HAP-1 (cell line): Measurements from ENCODE around the gene NPHP3.
A peak's percentile ranks its signal among the peaks of the same experiment; 100 is the strongest.
"Not testable (repeated sequence)": the region's sequence is repeated elsewhere in the genome, so short reads cannot be mapped to it uniquely, and the experiment has no call there.

Source experiments
- DNase-seq, 2 experiments: peaks; one replicate each; pipeline ENCODE4 v3.0.0-alpha.2; 2016 to 2020; ENCODE audit warnings: low spot score in 2 of 2
- H3K27me3 ChIP-seq: fragments of 250-450 bp; sonication (Bioruptor Pico); 2 replicates; pipeline ENCODE4 v1.5.1; 2020; ENCODE audit warnings: low read depth, mild to moderate bottlenecking, moderate library complexity
- H3K36me3 ChIP-seq: fragments of 250-450 bp; sonication (Bioruptor Pico); replicated peaks from 2 replicates; pipeline ENCODE4 v1.5.1; 2020; ENCODE audit warnings: mild to moderate bottlenecking
- H3K4me1 ChIP-seq: fragments of 250-450 bp; sonication (Bioruptor Pico); 2 replicates; pipeline ENCODE4 v1.5.1; 2020; ENCODE audit warnings: mild to moderate bottlenecking
- H3K4me3 ChIP-seq: fragments of 250-450 bp; sonication (Bioruptor Pico); 2 replicates; pipeline ENCODE4 v1.5.1; 2020; ENCODE audit warnings: mild to moderate bottlenecking, moderate library complexity
- H3K9me3 ChIP-seq: fragments of 250-450 bp; sonication (Bioruptor Pico); 2 replicates; pipeline ENCODE4 v1.5.1; 2020; ENCODE audit warnings: mild to moderate bottlenecking, moderate library complexity
- in situ Hi-C: fragments of 300-500 bp; cut with MboI; formaldehyde crosslinking; loops from 3 replicates; pipeline ENCODE4 v1.14.3; 2020; ENCODE audit warnings: low sequenced_read_pairs, inconsistent platforms, mixed read lengths

The NPHP3 gene

GRCh38 chr3:132722165-132723023 is at the start of gene NPHP3:
Gene NPHP3, minus strand, starts transcription at chr3:132722409. Its CDS starts 54 bp downstream, at chr3:132722355.
- Histone ChIP-seq H3K36me3 (peaks cover 11% of the 10 kb centered on the region), H3K27me3 (no peaks in the 10 kb centered on the region), H3K4me1 (peaks cover 15% of the 10 kb centered on the region), H3K4me3 (peak within 1 kb of the TSS; percentile 72), H3K9me3 (no peaks in the 10 kb centered on the region)
- in situ Hi-C loops, result loop anchor here (25.0 kb wide), 1 partner anchor 865 kb away; no protein-coding TSS in a partner anchor
- peak; percentile 90 to 99 for DNase-seq

GRCh38 chr3:132758740-132759139 is 36.5 kb upstream of the NPHP3 start:
- DNase-seq, result no peak
- no peak overlapping the region for H3K4me3 ChIP-seq
- H3K4me1 ChIP-seq, result no peaks in the 10 kb centered on the region
- H3K27me3 ChIP-seq, result no peaks in the 10 kb centered on the region
- no peaks in the 10 kb centered on the region for H3K36me3 ChIP-seq
- no peaks in the 10 kb centered on the region for H3K9me3 ChIP-seq
- in situ Hi-C loops, result no loop called here

GRCh38 chr3:132756108-132756650 is 34.0 kb upstream of the NPHP3 start:
- in situ Hi-C loops, result no loop called here
- H3K27me3 ChIP-seq, result no peaks in the 10 kb centered on the region
- DNase-seq, result no peak
- no peaks in the 10 kb centered on the region for H3K4me1 ChIP-seq
- no peaks in the 10 kb centered on the region for H3K36me3 ChIP-seq
- no peaks in the 10 kb centered on the region for H3K9me3 ChIP-seq
- H3K4me3 ChIP-seq, result no peak overlapping the region

- in situ Hi-C loops, result no loop called here
- H3K4me3 ChIP-seq, result no peak overlapping the region
These were observed 31.7 kb upstream of the NPHP3 start for GRCh38 chr3:132753946-132754345.

GRCh38 chr3:132749786-132750185 is 27.6 kb upstream of the NPHP3 start:
- no peaks in the 10 kb centered on the region for H3K27me3 ChIP-seq
- no peak overlapping the region for H3K4me3 ChIP-seq
- no peaks in the 10 kb centered on the region for H3K36me3 ChIP-seq
- no peaks in the 10 kb centered on the region for H3K4me1 ChIP-seq
- no peaks in the 10 kb centered on the region for H3K9me3 ChIP-seq
- in situ Hi-C loops, result loop anchor here (25.0 kb wide), 1 partner anchor 288 kb away; the partner anchor contains the start of gene TMEM108
- DNase-seq, result no peak

More at GRCh38 chr3:132753946-132754345, 31.7 kb upstream of the NPHP3 start:
- Histone ChIP-seq H3K9me3 (no peaks in the 10 kb centered on the region), H3K36me3 (no peaks in the 10 kb centered on the region), H3K27me3 (no peaks in the 10 kb centered on the region), H3K4me1 (no peaks in the 10 kb centered on the region)
- no peak for DNase-seq

GRCh38 chr3:132746720-132747119 is 24.5 kb upstream of the NPHP3 start:
- in situ Hi-C loops, result loop anchor here (25.0 kb wide), 1 partner anchor 291 kb away; the partner anchor contains the start of gene TMEM108
- H3K4me3 ChIP-seq, result not testable (repeated sequence)

GRCh38 chr3:132738314-132738713 is 16.1 kb upstream of the NPHP3 start:
- Histone ChIP-seq H3K36me3 (no peaks in the 10 kb centered on the region), H3K4me1 (no peaks in the 10 kb centered on the region), H3K27me3 (peaks cover 7% of the 10 kb centered on the region), H3K4me3 (no peak overlapping the region), H3K9me3 (no peaks in the 10 kb centered on the region)
- in situ Hi-C loops, result loop anchor here (25.0 kb wide), 1 partner anchor 299 kb away; the partner anchor contains the start of gene TMEM108
- no peak for DNase-seq

More at GRCh38 chr3:132746720-132747119, 24.5 kb upstream of the NPHP3 start:
- not testable (repeated sequence) for H3K9me3 ChIP-seq, DNase-seq, H3K36me3 ChIP-seq, H3K27me3 ChIP-seq, H3K4me1 ChIP-seq

GRCh38 chr3:132735589-132735988 is 13.4 kb upstream of the NPHP3 start:
- Histone ChIP-seq H3K27me3 (peaks cover 7% of the 10 kb centered on the region), H3K4me3 (no peak overlapping the region), H3K36me3 (no peaks in the 10 kb centered on the region), H3K9me3 (no peaks in the 10 kb centered on the region), H3K4me1 (peaks cover 11% of the 10 kb centered on the region)
- in situ Hi-C loops, result loop anchor here (25.0 kb wide), 1 partner anchor 302 kb away; the partner anchor contains the start of gene TMEM108
- DNase-seq, result no peak

GRCh38 chr3:132730891-132731580 is 8.8 kb upstream of the NPHP3 start:
- Histone ChIP-seq H3K27me3 (peaks cover 2% of the 10 kb centered on the region; the same call in 1 of the 2 replicates), H3K9me3 (no peaks in the 10 kb centered on the region), H3K36me3 (no peaks in the 10 kb centered on the region), H3K4me3 (no peak overlapping the region), H3K4me1 (peaks cover 11% of the 10 kb centered on the region)
- in situ Hi-C loops, result loop anchor here (25.0 kb wide), 1 partner anchor 306 kb away; the partner anchor contains the start of gene TMEM108
- DNase-seq, result peak; percentile 13 to 62

GRCh38 chr3:132726341-132726823 is 4.2 kb upstream of the NPHP3 start:
- in situ Hi-C loops, result loop anchor here (5.0 to 25.0 kb wide), 2 partner anchors 311 to 656 kb away; partner anchors contain the start of gene TMEM108
- no peaks in the 10 kb centered on the region for H3K27me3 ChIP-seq
- DNase-seq, result peak in 1 of 2 experiments; percentile 49
- no peaks in the 10 kb centered on the region for H3K9me3 ChIP-seq
- peaks cover 3% of the 10 kb centered on the region; the same call in 1 of the 2 replicates for H3K36me3 ChIP-seq
- peaks cover 7% of the 10 kb centered on the region for H3K4me1 ChIP-seq
- H3K4me3 ChIP-seq, result no peak overlapping the region

GRCh38 chr3:132723024-132723950 is 1.1 kb upstream of the NPHP3 start:
- H3K27me3 ChIP-seq, result no peaks in the 10 kb centered on the region
- H3K9me3 ChIP-seq, result no peaks in the 10 kb centered on the region
- in situ Hi-C loops, result loop anchor here (25.0 kb wide), 1 partner anchor 864 kb away; no protein-coding TSS in a partner anchor
- H3K4me3 ChIP-seq, result peak overlapping the region; percentile 58
- DNase-seq, result no peak
- peaks cover 6% of the 10 kb centered on the region for H3K36me3 ChIP-seq
- peaks cover 15% of the 10 kb centered on the region for H3K4me1 ChIP-seq

- in situ Hi-C loops, result loop anchor here (25.0 kb wide), 1 partner anchor 866 kb away; no protein-coding TSS in a partner anchor
- Histone ChIP-seq H3K4me1 (peaks cover 15% of the 10 kb centered on the region), H3K4me3 (peak overlapping the region; percentile 72), H3K27me3 (no peaks in the 10 kb centered on the region), H3K9me3 (no peaks in the 10 kb centered on the region), H3K36me3 (peaks cover 11% of the 10 kb centered on the region)
- DNase-seq, result peak; percentile 24 to 74
These were observed 587 bp downstream of the NPHP3 start for GRCh38 chr3:132721479-132722164.
